Adrenal gland (tissue), 5 donors: ENCODE data around the gene ABHD16B.

ENCODE experiments used
- CTCF ChIP-seq, 6 experiments: fragments of 450-650 bp in 4 of 6; fragments of 200-600 bp in 2 of 6; sonication (generic) in 1 of 6; IDR thresholded peaks; 1 replicate in 5 of 6; 2 replicates in 1 of 6; pipeline versions ENCODE4 v1.5.1 to v1.8.0; 2016 to 2021; ENCODE audit warnings: antibody characterized with exemption in 6 of 6, mild to moderate bottlenecking in 2 of 6, moderate library complexity in 1 of 6
- POLR2A ChIP-seq, 2 donors: fragments of 450-650 bp; IDR thresholded peaks; one replicate each; pipeline ENCODE4 v1.6.1; 2017; ENCODE audit warnings: antibody characterized with exemption in 2 of 2, mild to moderate bottlenecking in 2 of 2, moderate library complexity in 1 of 2
- donor health status: DM: no; HTN: no; CAD: no.

- TF ChIP-seq CTCF (IDR thresholded peaks at IDR 0.05) (no peak), POLR2A (IDR thresholded peaks at IDR 0.05) (peak in 1 of 2 donors; percentile 70)
Observed at GRCh38 chr20:63896264-63897105, 35.2 kb downstream of the ABHD16B start.
